ENCODE results near the gene HDAC4. TPM values are rescaled to one million over a fixed set of nuclear protein-coding genes. Genes with fewer than 3 reads are reported as not detected.
A peak's percentile ranks its signal among the peaks of the same experiment; 100 is the strongest.

The HDAC4 gene
- total and polyA plus RNA-seq, 7 donors = 7.9 to 329 (median 129) TPM

DNA sequence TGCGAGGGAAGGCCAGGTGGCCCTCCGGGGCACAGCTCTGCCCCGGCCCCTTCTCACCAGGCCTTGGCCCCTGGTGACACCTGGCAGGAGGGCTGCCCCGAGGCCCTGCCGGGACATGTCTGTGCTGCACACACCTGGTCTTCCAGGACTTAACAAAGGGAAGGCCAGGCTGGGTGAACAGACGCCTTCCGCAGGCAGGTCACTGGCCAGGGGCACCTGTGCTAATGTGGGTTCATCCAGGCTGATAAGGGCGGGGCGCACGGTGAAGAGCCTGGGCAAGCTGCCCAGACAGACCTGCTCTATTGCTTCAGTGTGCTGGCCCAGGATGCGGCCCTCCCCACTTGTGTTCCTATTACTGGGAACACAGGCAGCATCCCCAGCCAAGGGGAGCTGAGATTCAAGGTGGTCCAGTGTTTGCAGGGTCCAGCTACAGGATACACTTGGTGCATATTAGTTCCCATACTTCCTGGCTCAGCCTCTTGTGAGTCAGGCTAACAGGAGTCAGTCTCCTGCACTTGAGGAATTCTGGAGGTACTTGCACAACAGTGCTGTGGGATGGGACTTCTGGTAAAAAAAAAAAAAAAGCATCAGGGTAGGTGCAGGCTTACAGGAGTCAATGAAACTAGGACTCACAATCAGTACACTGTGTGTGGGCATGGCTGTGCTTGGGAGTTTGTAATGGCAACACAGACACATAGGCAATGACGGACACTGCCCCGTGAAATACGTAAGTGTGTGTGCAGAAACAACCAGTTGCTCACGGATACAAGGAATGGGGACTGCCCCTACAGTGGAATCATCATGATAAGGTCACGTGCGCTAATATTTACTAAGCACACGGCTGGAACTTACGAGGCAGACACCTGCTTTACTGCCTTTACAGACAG is 291.5 kb downstream of the HDAC4 start:
- Histone ChIP-seq H3K4me1 (peaks cover 11% of the 10 kb centered on the region), H3K4me3 (no peak overlapping the region), H3K9me3 (no peaks in the 10 kb centered on the region), H3K36me3 (ENCODE audit: insufficient read depth in 1 of 2, low read depth in 1 of 2) (peaks cover 0 to 98% of the 10 kb centered on the region in 2 donors), H3K27ac (peak overlapping the region; percentile 10), H3K27me3 (ENCODE audit: insufficient read depth in 3 of 3, low read length in 2 of 3) (no peaks in the 10 kb centered on the region)
- intact Hi-C loops (cut with DNase I) = no loop called here
- TF ChIP-seq, protein P1, sequence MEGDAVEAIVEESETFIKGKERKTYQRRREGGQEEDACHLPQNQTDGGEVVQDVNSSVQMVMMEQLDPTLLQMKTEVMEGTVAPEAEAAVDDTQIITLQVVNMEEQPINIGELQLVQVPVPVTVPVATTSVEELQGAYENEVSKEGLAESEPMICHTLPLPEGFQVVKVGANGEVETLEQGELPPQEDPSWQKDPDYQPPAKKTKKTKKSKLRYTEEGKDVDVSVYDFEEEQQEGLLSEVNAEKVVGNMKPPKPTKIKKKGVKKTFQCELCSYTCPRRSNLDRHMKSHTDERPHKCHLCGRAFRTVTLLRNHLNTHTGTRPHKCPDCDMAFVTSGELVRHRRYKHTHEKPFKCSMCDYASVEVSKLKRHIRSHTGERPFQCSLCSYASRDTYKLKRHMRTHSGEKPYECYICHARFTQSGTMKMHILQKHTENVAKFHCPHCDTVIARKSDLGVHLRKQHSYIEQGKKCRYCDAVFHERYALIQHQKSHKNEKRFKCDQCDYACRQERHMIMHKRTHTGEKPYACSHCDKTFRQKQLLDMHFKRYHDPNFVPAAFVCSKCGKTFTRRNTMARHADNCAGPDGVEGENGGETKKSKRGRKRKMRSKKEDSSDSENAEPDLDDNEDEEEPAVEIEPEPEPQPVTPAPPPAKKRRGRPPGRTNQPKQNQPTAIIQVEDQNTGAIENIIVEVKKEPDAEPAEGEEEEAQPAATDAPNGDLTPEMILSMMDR (IDR thresholded peaks at IDR 0.05) = no peak
- 71 to 90% (median 75%) methylated on average over 18 to 19 of the region's 19 CpGs for WGBS, 3 donors
- peak; percentile 11 to 49 (median 36) for ATAC-seq
- DNase-seq = peak in 1 of 2 donors; percentile 80

DNA sequence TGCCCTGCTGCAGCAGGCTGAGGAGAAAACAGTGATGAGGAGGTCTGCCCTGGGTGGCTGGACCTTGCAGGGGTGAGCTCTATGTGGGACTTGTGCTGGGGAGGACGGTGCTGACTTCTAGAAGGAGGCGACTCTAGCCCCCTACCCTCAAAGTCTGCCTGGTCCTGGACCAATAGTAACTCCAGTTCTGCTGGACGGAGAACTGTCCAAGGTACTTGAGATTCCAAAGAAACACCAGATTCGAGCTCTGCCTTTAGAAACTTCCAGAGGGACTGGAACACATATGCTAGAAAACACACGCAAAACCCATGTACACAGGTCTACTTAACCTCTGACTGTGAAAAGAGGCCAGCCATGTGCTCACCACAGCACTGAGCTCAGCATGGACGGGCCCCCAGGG is 292.4 kb downstream of the HDAC4 start:
- 69 to 79% (median 76%) methylated on average over 6 of the region's 6 CpGs for WGBS, 3 donors
- Histone ChIP-seq H3K27me3 (ENCODE audit: insufficient read depth in 3 of 3, low read length in 2 of 3) (no peaks in the 10 kb centered on the region), H3K4me3 (no peak overlapping the region), H3K36me3 (ENCODE audit: insufficient read depth in 1 of 2, low read depth in 1 of 2) (peaks cover 0 to 95% of the 10 kb centered on the region in 2 donors), H3K27ac (no peak overlapping the region), H3K9me3 (no peaks in the 10 kb centered on the region), H3K4me1 (peaks cover 13% of the 10 kb centered on the region)
- TF ChIP-seq, protein P1 (IDR thresholded peaks at IDR 0.05) = no peak
- ATAC-seq (no peak), DNase-seq (no peak)
- intact Hi-C loops (cut with DNase I) = no loop called here

DNA sequence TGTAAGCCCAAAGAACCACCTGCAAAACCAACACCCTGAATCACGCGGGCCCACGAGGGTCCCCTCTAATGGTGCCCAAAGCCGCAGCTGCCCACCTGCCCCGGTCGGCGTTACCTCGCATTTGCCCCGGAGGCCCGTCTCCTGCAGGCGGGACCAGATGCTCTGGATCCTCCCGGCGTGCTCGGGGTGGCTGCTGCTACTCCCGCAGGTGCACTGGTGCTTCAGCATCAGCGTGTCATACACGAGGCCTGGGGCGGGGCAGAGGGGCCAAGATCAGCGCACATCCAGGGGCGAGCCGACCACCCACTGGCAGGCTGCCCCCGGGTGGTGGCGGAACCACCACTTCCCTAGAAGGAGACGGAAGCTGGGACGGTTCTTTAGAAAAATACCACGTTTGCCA is 292.9 kb downstream of the HDAC4 start:
- peaks cover 17% of the 10 kb centered on the region for H3K4me1 ChIP-seq
- peaks cover 0 to 92% of the 10 kb centered on the region in 2 donors for H3K36me3 ChIP-seq (ENCODE audit: insufficient read depth in 1 of 2, low read depth in 1 of 2)
- no peak overlapping the region for H3K27ac ChIP-seq
- H3K9me3 ChIP-seq = no peaks in the 10 kb centered on the region
- H3K27me3 ChIP-seq (ENCODE audit: insufficient read depth in 3 of 3, low read length in 2 of 3) = no peaks in the 10 kb centered on the region
- DNase-seq (no peak), ATAC-seq (no peak)
- TF ChIP-seq, protein P1 (IDR thresholded peaks at IDR 0.05) = no peak
- 90 to 93% (median 91%) methylated on average over 26 of the region's 26 CpGs for WGBS, 3 donors
- H3K4me3 ChIP-seq = no peak overlapping the region
- intact Hi-C loops (cut with DNase I) = no loop called here

DNA sequence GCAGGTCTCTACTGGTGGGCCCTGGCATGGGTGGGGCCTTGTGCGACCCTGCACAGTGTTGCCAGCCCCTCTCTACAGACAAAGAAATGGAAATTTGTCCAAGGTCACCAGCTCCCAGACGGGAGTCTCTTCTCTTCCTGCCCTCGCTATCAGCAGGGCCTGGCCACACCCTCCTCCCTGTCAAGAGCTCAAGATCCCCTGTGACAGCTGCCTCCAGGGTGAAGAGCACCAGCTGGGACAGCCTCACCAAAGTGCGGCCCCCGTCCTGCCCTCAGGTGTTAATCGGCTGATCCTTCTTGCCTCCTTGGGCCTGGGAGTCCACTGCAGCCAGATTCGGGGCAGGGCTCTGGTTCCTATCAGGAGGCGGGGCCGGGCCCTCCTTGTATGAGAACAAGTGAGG is 293.9 kb downstream of the HDAC4 start:
- H3K27ac ChIP-seq = peak overlapping the region; percentile 41
- H3K4me3 ChIP-seq = no peak overlapping the region
- no peak for DNase-seq
- ATAC-seq = no peak
- TF ChIP-seq, protein P1 (IDR thresholded peaks at IDR 0.05) = no peak
- peaks cover 26% of the 10 kb centered on the region for H3K4me1 ChIP-seq
- no peaks in the 10 kb centered on the region for H3K9me3 ChIP-seq
- intact Hi-C loops (cut with DNase I) = no loop called here
- H3K27me3 ChIP-seq (ENCODE audit: insufficient read depth in 3 of 3, low read length in 2 of 3) = no peaks in the 10 kb centered on the region
- peaks cover 0 to 92% of the 10 kb centered on the region in 2 donors for H3K36me3 ChIP-seq (ENCODE audit: insufficient read depth in 1 of 2, low read depth in 1 of 2)
- 56 to 68% (median 61%) methylated on average over 9 of the region's 9 CpGs for WGBS, 3 donors

Measured in psoas muscle (tissue), 8 donors.